Measurements from ENCODE around the gene SLC4A1AP. TPM values are rescaled to one million over a fixed set of nuclear protein-coding genes. Genes with fewer than 3 reads are reported as not detected.
"Not testable (repeated sequence)": the region's sequence is repeated elsewhere in the genome, so short reads cannot be mapped to it uniquely, and the experiment has no call there.

SLC4A1AP gene
- 17.4 TPM for total RNA-seq

- DNase-seq, result peak; percentile 95
These were observed at the start of gene SLC4A1AP, which contains the start of gene SUPT7L for GRCh38 chr2:27663285-27664153. TSS of gene SLC4A1AP (plus strand) at chr2:27663889. CDS start at chr2:27663915, 26 bp downstream. TSS of gene SUPT7L (minus strand) at chr2:27663614. CDS start at chr2:27662192, 1,422 bp downstream.

GRCh38 chr2:27613985-27614384, 49.7 kb upstream of the SLC4A1AP start:
- DNase-seq, result no peak

- DNase-seq, result no peak
These were observed 48.4 kb upstream of the SLC4A1AP start for GRCh38 chr2:27615316-27615715.

- no peak for DNase-seq
These were observed 42.2 kb upstream of the SLC4A1AP start for GRCh38 chr2:27621524-27621923.

- DNase-seq, result no peak
These were observed 40.7 kb upstream of the SLC4A1AP start for GRCh38 chr2:27622921-27623384.

GRCh38 chr2:27624943-27625342, 38.7 kb upstream of the SLC4A1AP start:
- no peak for DNase-seq

GRCh38 chr2:27626323-27626722, 37.4 kb upstream of the SLC4A1AP start:
- not testable (repeated sequence) for DNase-seq

GRCh38 chr2:27626921-27627320, 36.8 kb upstream of the SLC4A1AP start:
- not testable (repeated sequence) for DNase-seq

- no peak for DNase-seq
These were observed 35.5 kb upstream of the SLC4A1AP start for GRCh38 chr2:27627963-27628766.

- DNase-seq, result peak; percentile 72
These were observed 34.7 kb upstream of the SLC4A1AP start, which contains the start of the genes CCDC121 and GPN1 for GRCh38 chr2:27628767-27629709. TSS of gene CCDC121 (minus strand) at chr2:27629012. CDS start at chr2:27627799, 1,213 bp downstream. TSS of gene GPN1 (plus strand) at chr2:27629050. CDS start at chr2:27629059, 9 bp downstream.

- DNase-seq, result not testable (repeated sequence)
These were observed 33.4 kb upstream of the SLC4A1AP start for GRCh38 chr2:27630257-27630656.

- no peak for DNase-seq
These were observed 29.4 kb upstream of the SLC4A1AP start for GRCh38 chr2:27634291-27634690.

GRCh38 chr2:27636766-27637165, 26.9 kb upstream of the SLC4A1AP start:
- DNase-seq, result no peak

GRCh38 chr2:27638037-27638637, 25.6 kb upstream of the SLC4A1AP start:
- no peak for DNase-seq

- no peak for DNase-seq
These were observed 25.0 kb upstream of the SLC4A1AP start for GRCh38 chr2:27638709-27639108.

- no peak for DNase-seq
These were observed 22.9 kb upstream of the SLC4A1AP start for GRCh38 chr2:27640722-27641245.

- DNase-seq, result no peak
These were observed 18.5 kb upstream of the SLC4A1AP start for GRCh38 chr2:27645197-27645596.

- DNase-seq, result no peak
These were observed 16.4 kb upstream of the SLC4A1AP start for GRCh38 chr2:27647289-27647688.

GRCh38 chr2:27647737-27648136, 16.0 kb upstream of the SLC4A1AP start:
- DNase-seq, result no peak

- no peak for DNase-seq
These were observed 12.6 kb upstream of the SLC4A1AP start for GRCh38 chr2:27651056-27651455.

GRCh38 chr2:27652341-27652740, 11.3 kb upstream of the SLC4A1AP start:
- no peak for DNase-seq

Measured in skin of body (tissue), 2 donors.